ENCODE measurements around the gene ATP4B. TPM values are rescaled to one million over a fixed set of nuclear protein-coding genes. Genes with fewer than 3 reads are reported as not detected.

ATP4B gene
- total and polyA plus RNA-seq, 2 experiments from 2014 or later, result 16.2 to 30.8 TPM

DNA sequence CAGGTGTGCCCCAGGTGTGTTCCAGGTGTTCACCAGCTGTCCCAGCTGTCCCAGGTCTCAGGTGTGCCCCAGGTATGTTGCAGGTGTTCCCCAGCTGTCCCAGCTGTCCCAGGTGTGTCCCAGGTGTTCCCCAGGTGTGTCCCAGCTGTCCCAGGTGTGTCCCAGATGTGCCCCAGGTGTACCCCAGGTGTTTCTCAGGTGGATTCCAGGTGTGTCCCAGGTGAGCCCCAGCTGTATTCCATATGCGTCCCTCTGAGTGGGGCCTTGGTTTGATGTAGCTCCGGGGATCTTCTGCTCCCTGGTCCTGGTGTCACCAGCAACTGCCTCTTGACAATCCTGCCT lies 8.3 kb upstream of the ATP4B start:
- Histone ChIP-seq H3K36me3 (replicated peaks; ENCODE audit: insufficient read depth, low read depth) (no peaks in the 10 kb centered on the region), H3K9me3 (ENCODE audit: low read depth) (no peaks in the 10 kb centered on the region), H3K4me2 (no peak overlapping the region), H3K4me3 (no peak overlapping the region), H2AFZ (no peak overlapping the region), H4K20me1 (ENCODE audit: insufficient read depth, poor library complexity, severe bottlenecking) (no peaks in the 10 kb centered on the region), H3K79me2 (no peaks in the 10 kb centered on the region), H3K27me3 (no peaks in the 10 kb centered on the region), H3K27ac (no peak overlapping the region), H3K9me2 (replicated peaks; ENCODE audit: insufficient read depth) (no peaks in the 10 kb centered on the region), H3K4me1 (ENCODE audit: insufficient read depth) (peaks cover 4% of the 10 kb centered on the region)
- no peak for DNase-seq (ENCODE audit: low spot score)
- WGBS (ENCODE audit: low lambda C conversion rate, missing lambda C conversion rate), result 97% methylated on average over 2 of the region's 2 CpGs
- no peak for TF ChIP-seq EZH2phosphoT487 (IDR thresholded peaks at IDR 0.05; ENCODE audit: low read depth, severe bottlenecking, unreplicated experiment)
- TF ChIP-seq EZH2 (IDR thresholded peaks at IDR 0.05; ENCODE audit: borderline replicate concordance), result no peak
- no peak for TF ChIP-seq CTCF (IDR thresholded peaks at IDR 0.05; ENCODE audit: poor library complexity)

GRCh38 chr13:113665597-113666328 lies 7.8 kb upstream of the ATP4B start:
- Histone ChIP-seq H3K4me3 (no peak overlapping the region), H3K9me3 (ENCODE audit: low read depth) (no peaks in the 10 kb centered on the region), H3K4me1 (ENCODE audit: insufficient read depth) (peaks cover 4% of the 10 kb centered on the region), H3K79me2 (no peaks in the 10 kb centered on the region), H4K20me1 (ENCODE audit: insufficient read depth, poor library complexity, severe bottlenecking) (no peaks in the 10 kb centered on the region), H2AFZ (no peak overlapping the region), H3K27ac (no peak overlapping the region), H3K27me3 (no peaks in the 10 kb centered on the region), H3K9me2 (replicated peaks; ENCODE audit: insufficient read depth) (no peaks in the 10 kb centered on the region), H3K36me3 (replicated peaks; ENCODE audit: insufficient read depth, low read depth) (no peaks in the 10 kb centered on the region), H3K4me2 (no peak overlapping the region)
- DNase-seq (ENCODE audit: low spot score), result no peak
- 91% methylated on average over 3 of the region's 3 CpGs for WGBS (ENCODE audit: low lambda C conversion rate, missing lambda C conversion rate)
- TF ChIP-seq EZH2phosphoT487 (IDR thresholded peaks at IDR 0.05; ENCODE audit: low read depth, severe bottlenecking, unreplicated experiment) (no peak), EZH2 (IDR thresholded peaks at IDR 0.05; ENCODE audit: borderline replicate concordance) (no peak), CTCF (IDR thresholded peaks at IDR 0.05; ENCODE audit: poor library complexity) (no peak)

DNA sequence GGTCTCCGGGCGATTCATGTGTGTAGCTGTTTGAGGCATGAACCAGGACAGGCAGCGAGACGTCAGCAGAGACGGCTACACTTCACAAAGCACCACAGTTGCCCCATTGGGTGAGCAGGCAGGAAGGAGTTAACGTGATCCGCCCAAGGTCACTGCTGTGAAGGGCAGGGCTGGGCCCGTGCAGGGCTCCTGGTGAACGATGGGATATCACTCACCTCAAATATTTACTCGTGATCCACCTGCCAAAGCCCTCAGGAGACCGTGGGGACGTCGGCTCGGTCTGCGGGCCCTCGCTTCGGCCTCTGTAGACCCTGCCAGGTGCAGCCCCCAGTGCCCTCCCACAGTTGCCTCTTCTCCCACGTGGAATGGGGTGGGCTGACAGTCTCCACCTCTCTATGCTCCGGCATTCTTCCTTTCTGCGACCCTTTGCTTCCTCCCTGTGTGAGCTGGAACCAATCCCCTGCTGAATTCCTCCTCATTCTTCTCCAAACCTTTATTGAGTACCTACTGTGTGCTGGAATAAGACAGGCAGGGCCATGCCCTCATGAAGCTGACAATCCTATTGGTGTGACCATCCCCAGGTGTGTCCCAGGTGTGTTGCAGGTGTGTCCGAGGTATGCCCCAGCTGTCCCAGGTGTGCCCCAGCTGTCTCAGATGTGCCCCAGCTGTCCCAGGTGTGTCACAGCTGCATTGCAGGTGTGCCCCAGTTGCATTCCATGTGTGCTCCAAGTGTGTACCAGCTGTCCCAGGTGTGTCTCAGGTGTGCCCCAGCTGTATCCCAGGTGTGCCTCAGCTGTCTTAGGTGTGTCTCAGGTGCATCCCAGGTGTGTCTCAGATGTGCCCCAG lies 7.0 kb upstream of the ATP4B start:
- Histone ChIP-seq H3K9me2 (replicated peaks; ENCODE audit: insufficient read depth) (no peaks in the 10 kb centered on the region), H4K20me1 (ENCODE audit: insufficient read depth, poor library complexity, severe bottlenecking) (no peaks in the 10 kb centered on the region), H3K36me3 (replicated peaks; ENCODE audit: insufficient read depth, low read depth) (no peaks in the 10 kb centered on the region), H3K79me2 (no peaks in the 10 kb centered on the region), H3K4me3 (no peak overlapping the region), H3K9me3 (ENCODE audit: low read depth) (no peaks in the 10 kb centered on the region), H3K4me1 (ENCODE audit: insufficient read depth) (peaks cover 4% of the 10 kb centered on the region), H2AFZ (no peak overlapping the region), H3K4me2 (no peak overlapping the region), H3K27me3 (no peaks in the 10 kb centered on the region), H3K27ac (no peak overlapping the region)
- WGBS (ENCODE audit: low lambda C conversion rate, missing lambda C conversion rate), result 55% methylated on average over 21 of the region's 21 CpGs
- DNase-seq (ENCODE audit: low spot score), result no peak
- no peak for TF ChIP-seq EZH2 (IDR thresholded peaks at IDR 0.05; ENCODE audit: borderline replicate concordance)
- no peak for TF ChIP-seq EZH2phosphoT487 (IDR thresholded peaks at IDR 0.05; ENCODE audit: low read depth, severe bottlenecking, unreplicated experiment)
- TF ChIP-seq CTCF (IDR thresholded peaks at IDR 0.05; ENCODE audit: poor library complexity), result no peak
